NCI-H2107 (cell line): ENCODE data around the gene CEBPG.

ENCODE experiments used
- DNase-seq: peaks from one replicate; lab custom pipeline; 2025; lab: John Stamatoyannopoulos, UW

The CEBPG gene

GRCh38 chr19:33395561-33396550 lies 22.3 kb downstream of the CEBPG start:
- no peak for DNase-seq

GRCh38 chr19:33396701-33397535 lies 23.4 kb downstream of the CEBPG start:
- DNase-seq, result no peak

GRCh38 chr19:33397536-33398360 lies 24.2 kb downstream of the CEBPG start:
- no peak for DNase-seq

- no peak for DNase-seq
These were observed 25.0 kb downstream of the CEBPG start for GRCh38 chr19:33398361-33399060.

- no peak for DNase-seq
These were observed 25.7 kb downstream of the CEBPG start for GRCh38 chr19:33399081-33399744.

GRCh38 chr19:33399745-33400681 lies 26.5 kb downstream of the CEBPG start:
- DNase-seq, result no peak

GRCh38 chr19:33400856-33401682 lies 27.6 kb downstream of the CEBPG start:
- no peak for DNase-seq

- no peak for DNase-seq
These were observed 28.3 kb downstream of the CEBPG start for GRCh38 chr19:33401683-33402420.

- no peak for DNase-seq
These were observed 29.1 kb downstream of the CEBPG start for GRCh38 chr19:33402421-33403220.

GRCh38 chr19:33403221-33403972 lies 29.9 kb downstream of the CEBPG start:
- no peak for DNase-seq

GRCh38 chr19:33403973-33404304 lies 30.4 kb downstream of the CEBPG start:
- no peak for DNase-seq

GRCh38 chr19:33404506-33405253 lies 31.2 kb downstream of the CEBPG start:
- no peak for DNase-seq

- no peak for DNase-seq
These were observed 31.7 kb downstream of the CEBPG start for GRCh38 chr19:33405254-33405552.

GRCh38 chr19:33405553-33406461 lies 32.3 kb downstream of the CEBPG start:
- DNase-seq, result no peak
